Liver (tissue), 3 donors: ENCODE measurements around the gene CUL1.

Experiments
- FOXA2 ChIP-seq: IDR thresholded peaks from 2 replicates; pipeline ENCODE4 v1.6.1; 2016; ENCODE audit warnings: antibody characterized with exemption
- GABPA ChIP-seq, 2 donors: IDR thresholded peaks in 1 of 2; conservative IDR thresholded peaks in 1 of 2; 2 replicates each; pipeline ENCODE4 v1.6.1; 2016; ENCODE audit warnings: antibody characterized with exemption in 2 of 2, mild to moderate bottlenecking in 1 of 2, moderate library complexity in 1 of 2
- TAF1 ChIP-seq: conservative IDR thresholded peaks from 2 replicates; pipeline ENCODE4 v1.6.1; 2016; ENCODE audit warnings: antibody characterized with exemption, mild to moderate bottlenecking
- TF ChIP-seq, protein P1 (sequence below): fragments of 150-350 bp; IDR thresholded peaks from 2 replicates; pipeline ENCODE4 v1.5.1; 2017; ENCODE audit warnings: improper control_type of control experiment, low read depth, low read length; ENCODE audit not compliant: missing input control
- donor health status: healthy.
- donor health status: healthy.

DNA sequence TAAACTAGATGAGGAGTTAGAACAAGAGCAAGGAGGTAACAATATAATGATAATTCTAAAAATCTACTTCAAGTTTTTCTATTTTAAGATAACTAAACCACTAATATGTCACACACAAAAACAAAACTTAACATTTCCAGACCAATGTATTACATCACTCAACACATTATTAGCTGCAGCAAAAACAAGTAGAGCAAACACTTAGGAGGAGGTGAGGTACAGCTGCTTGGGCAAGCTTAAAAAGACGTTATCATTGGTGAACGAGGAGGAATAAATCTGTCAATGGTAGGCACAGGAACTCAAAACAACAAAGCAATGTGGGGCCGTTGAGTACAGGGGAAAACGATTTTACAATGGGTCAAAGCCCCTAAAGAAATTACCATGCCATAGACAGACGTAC, 126.6 kb downstream of the CUL1 start:
- TF ChIP-seq, protein P1, sequence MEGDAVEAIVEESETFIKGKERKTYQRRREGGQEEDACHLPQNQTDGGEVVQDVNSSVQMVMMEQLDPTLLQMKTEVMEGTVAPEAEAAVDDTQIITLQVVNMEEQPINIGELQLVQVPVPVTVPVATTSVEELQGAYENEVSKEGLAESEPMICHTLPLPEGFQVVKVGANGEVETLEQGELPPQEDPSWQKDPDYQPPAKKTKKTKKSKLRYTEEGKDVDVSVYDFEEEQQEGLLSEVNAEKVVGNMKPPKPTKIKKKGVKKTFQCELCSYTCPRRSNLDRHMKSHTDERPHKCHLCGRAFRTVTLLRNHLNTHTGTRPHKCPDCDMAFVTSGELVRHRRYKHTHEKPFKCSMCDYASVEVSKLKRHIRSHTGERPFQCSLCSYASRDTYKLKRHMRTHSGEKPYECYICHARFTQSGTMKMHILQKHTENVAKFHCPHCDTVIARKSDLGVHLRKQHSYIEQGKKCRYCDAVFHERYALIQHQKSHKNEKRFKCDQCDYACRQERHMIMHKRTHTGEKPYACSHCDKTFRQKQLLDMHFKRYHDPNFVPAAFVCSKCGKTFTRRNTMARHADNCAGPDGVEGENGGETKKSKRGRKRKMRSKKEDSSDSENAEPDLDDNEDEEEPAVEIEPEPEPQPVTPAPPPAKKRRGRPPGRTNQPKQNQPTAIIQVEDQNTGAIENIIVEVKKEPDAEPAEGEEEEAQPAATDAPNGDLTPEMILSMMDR, result no peak
- no peak for TF ChIP-seq GABPA (IDR thresholded peaks at IDR 0.05 in 1 of 2, conservative IDR thresholded peaks at IDR 0.05 in 1 of 2)
- TF ChIP-seq FOXA2, result no peak
- no peak for TF ChIP-seq TAF1
